Left renal pelvis (tissue), 4 donors: ENCODE measurements around the gene ARFIP1. TPM values are rescaled to one million over a fixed set of nuclear protein-coding genes. Genes with fewer than 3 reads are reported as not detected.
"Not testable (repeated sequence)": the region's sequence is repeated elsewhere in the genome, so short reads cannot be mapped to it uniquely, and the experiment has no call there.

Source experiments
- DNase-seq, 4 donors: peaks; one replicate each; pipeline ENCODE4 v3.0.0-alpha.2; 2013; ENCODE audit warnings: low read depth in 4 of 4, low spot score in 3 of 4
- polyA plus RNA-seq, 4 donors: library from polyadenylated mRNA; unstranded; fragments of 120-200 nt; gene quantifications; one replicate each; pipeline ENCODE4 v1.2.1, GENCODE V29; 2013; ENCODE audit not compliant: insufficient read length in 4 of 4

ARFIP1 gene
- polyA plus RNA-seq, 4 donors = 38.7 to 55.5 (median 46.8) TPM

GRCh38 chr4:152887981-152888380 is 108.2 kb downstream of the ARFIP1 start:
- no peak for DNase-seq

- DNase-seq = no peak
Observed at GRCh38 chr4:152892974-152893373, 113.2 kb downstream of the ARFIP1 start.

- no peak for DNase-seq
Observed at GRCh38 chr4:152894673-152895072, 114.9 kb downstream of the ARFIP1 start.

- DNase-seq = no peak
Observed at GRCh38 chr4:152896811-152897210, 117.1 kb downstream of the ARFIP1 start.

GRCh38 chr4:152898133-152898532 is 118.4 kb downstream of the ARFIP1 start:
- not testable (repeated sequence) for DNase-seq

- DNase-seq = no peak
Observed at GRCh38 chr4:152898606-152899005, 118.9 kb downstream of the ARFIP1 start.

- DNase-seq = no peak
Observed at GRCh38 chr4:152900395-152900794, 120.6 kb downstream of the ARFIP1 start.

- no peak for DNase-seq
Observed at GRCh38 chr4:152901205-152901604, 121.5 kb downstream of the ARFIP1 start.

GRCh38 chr4:152903658-152904057 is 123.9 kb downstream of the ARFIP1 start:
- no peak for DNase-seq

- DNase-seq = no peak
Observed at GRCh38 chr4:152909901-152910300, 130.1 kb downstream of the ARFIP1 start.

GRCh38 chr4:152910521-152910920 is 130.8 kb downstream of the ARFIP1 start:
- DNase-seq = no peak

GRCh38 chr4:152917543-152918395 is 138.0 kb downstream of the ARFIP1 start:
- DNase-seq = no peak

GRCh38 chr4:152919826-152920225 is 140.1 kb downstream of the ARFIP1 start:
- no peak for DNase-seq

GRCh38 chr4:152920768-152921167 is 141.0 kb downstream of the ARFIP1 start:
- DNase-seq = no peak

- no peak for DNase-seq
Observed at GRCh38 chr4:152921284-152921683, 141.5 kb downstream of the ARFIP1 start.

- DNase-seq = no peak
Observed at GRCh38 chr4:152925851-152926250, 146.1 kb downstream of the ARFIP1 start.

- no peak for DNase-seq
Observed at GRCh38 chr4:152926959-152927358, 147.2 kb downstream of the ARFIP1 start.

GRCh38 chr4:152927737-152928136 is 148.0 kb downstream of the ARFIP1 start:
- DNase-seq = no peak

GRCh38 chr4:152928286-152928685 is 148.5 kb downstream of the ARFIP1 start:
- DNase-seq = no peak

GRCh38 chr4:152929888-152930287 is 150.1 kb downstream of the ARFIP1 start:
- no peak for DNase-seq

GRCh38 chr4:152935143-152935542 is 155.4 kb downstream of the ARFIP1 start:
- DNase-seq = no peak

GRCh38 chr4:152935631-152936445 is 156.1 kb downstream of the ARFIP1 start, which contains the start of gene FHDC1:
TSS of gene FHDC1 (plus strand) at chr4:152936323. CDS start at chr4:152943058, 6,735 bp downstream.
- DNase-seq = no peak
